Measurements from ENCODE around the gene SMIM33.

- TF ChIP-seq EZH2 (IDR thresholded peaks at IDR 0.05; ENCODE audit: insufficient read depth, poor library complexity, severe bottlenecking) (no peak), EZH2phosphoT487 (IDR thresholded peaks at IDR 0.05; ENCODE audit: insufficient read depth, low read depth) (no peak)
These were observed 5.2 kb downstream of the SMIM33 start for GRCh38 chr5:139475865-139476617.

Data from GM23248 (cell line).